ENCODE results near the gene MLST8.

GRCh38 chr16:2199621-2200139 lies 5.6 kb upstream of the MLST8 start:
- TF ChIP-seq, protein P1, sequence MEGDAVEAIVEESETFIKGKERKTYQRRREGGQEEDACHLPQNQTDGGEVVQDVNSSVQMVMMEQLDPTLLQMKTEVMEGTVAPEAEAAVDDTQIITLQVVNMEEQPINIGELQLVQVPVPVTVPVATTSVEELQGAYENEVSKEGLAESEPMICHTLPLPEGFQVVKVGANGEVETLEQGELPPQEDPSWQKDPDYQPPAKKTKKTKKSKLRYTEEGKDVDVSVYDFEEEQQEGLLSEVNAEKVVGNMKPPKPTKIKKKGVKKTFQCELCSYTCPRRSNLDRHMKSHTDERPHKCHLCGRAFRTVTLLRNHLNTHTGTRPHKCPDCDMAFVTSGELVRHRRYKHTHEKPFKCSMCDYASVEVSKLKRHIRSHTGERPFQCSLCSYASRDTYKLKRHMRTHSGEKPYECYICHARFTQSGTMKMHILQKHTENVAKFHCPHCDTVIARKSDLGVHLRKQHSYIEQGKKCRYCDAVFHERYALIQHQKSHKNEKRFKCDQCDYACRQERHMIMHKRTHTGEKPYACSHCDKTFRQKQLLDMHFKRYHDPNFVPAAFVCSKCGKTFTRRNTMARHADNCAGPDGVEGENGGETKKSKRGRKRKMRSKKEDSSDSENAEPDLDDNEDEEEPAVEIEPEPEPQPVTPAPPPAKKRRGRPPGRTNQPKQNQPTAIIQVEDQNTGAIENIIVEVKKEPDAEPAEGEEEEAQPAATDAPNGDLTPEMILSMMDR (IDR thresholded peaks at IDR 0.05; ENCODE audit: borderline replicate concordance, extremely low read depth, low read length, poor library complexity, severe bottlenecking) = no peak
- TF ChIP-seq EZH2 (IDR thresholded peaks at IDR 0.05; ENCODE audit: borderline replicate concordance, low read depth, low read length, severe bottlenecking) = no peak

Measured in DND-41 (cell line).